Astrocyte of the spinal cord (primary cell): ENCODE measurements around the gene ENO3.

Source experiments
- DNase-seq: peaks from one replicate; pipeline ENCODE4 v3.0.0; 2011; ENCODE audit warnings: low read depth, low spot score
- H3K4me3 ChIP-seq: 2 replicates; pipeline ENCODE4 v1.5.1; 2011; ENCODE audit warnings: low read depth, mild to moderate bottlenecking, low read length, moderate library complexity
- in situ Hi-C: cut with HindIII; loops from 2 replicates; pipeline ENCODE4 v1.10.0; 2017; ENCODE audit warnings: low sequenced_read_pairs
- TF ChIP-seq, protein P1 (sequence below): IDR thresholded peaks from 2 replicates; pipeline ENCODE4 v1.5.1; 2012; ENCODE audit warnings: low read depth, mild to moderate bottlenecking, low read length, inconsistent platforms

ENO3 gene

DNA sequence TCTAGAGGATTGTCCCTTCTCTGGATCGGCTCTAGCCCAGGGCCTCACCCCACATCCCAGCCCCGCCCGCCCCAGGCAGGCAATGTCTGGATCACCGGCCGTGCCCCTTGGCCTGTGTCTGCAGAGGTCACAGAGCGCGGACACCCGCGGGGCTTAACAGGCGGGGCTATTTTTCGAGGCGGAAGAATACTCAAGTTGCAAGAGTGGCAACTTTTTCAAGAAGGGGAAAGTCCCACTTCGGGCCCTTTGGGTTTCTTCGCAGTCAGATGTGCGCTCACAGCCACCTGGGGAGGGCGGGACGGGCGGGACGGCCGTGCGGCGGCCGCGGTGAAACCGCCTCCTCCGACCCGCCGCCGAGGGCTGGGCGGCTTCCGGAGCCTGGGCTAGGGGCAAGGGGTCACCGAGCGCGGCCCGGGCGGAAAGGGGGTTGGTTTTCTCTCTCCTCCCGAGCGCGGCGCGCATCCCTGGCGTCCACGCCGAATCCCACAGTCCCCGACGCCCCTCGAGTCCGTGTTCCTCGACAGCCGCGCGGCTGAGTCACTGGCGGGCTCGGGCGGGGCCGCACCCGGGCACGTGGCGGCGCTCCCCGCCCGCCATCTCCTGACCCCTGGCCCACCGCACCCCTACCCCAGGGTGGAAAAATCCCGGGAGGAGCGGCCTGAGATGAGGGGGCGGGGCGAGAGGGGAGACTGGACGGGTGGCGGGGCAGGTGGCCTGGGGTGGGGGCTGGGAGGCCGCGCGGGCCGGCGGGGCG is 1.4 kb upstream of the ENO3 start:
- peak overlapping the region; percentile 96 for H3K4me3 ChIP-seq
- in situ Hi-C loops, result no loop called here
- DNase-seq, result peak; percentile 70
- TF ChIP-seq, protein P1, sequence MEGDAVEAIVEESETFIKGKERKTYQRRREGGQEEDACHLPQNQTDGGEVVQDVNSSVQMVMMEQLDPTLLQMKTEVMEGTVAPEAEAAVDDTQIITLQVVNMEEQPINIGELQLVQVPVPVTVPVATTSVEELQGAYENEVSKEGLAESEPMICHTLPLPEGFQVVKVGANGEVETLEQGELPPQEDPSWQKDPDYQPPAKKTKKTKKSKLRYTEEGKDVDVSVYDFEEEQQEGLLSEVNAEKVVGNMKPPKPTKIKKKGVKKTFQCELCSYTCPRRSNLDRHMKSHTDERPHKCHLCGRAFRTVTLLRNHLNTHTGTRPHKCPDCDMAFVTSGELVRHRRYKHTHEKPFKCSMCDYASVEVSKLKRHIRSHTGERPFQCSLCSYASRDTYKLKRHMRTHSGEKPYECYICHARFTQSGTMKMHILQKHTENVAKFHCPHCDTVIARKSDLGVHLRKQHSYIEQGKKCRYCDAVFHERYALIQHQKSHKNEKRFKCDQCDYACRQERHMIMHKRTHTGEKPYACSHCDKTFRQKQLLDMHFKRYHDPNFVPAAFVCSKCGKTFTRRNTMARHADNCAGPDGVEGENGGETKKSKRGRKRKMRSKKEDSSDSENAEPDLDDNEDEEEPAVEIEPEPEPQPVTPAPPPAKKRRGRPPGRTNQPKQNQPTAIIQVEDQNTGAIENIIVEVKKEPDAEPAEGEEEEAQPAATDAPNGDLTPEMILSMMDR, result no peak

GRCh38 chr17:4950075-4950745 is 709 bp upstream of the ENO3 start:
- no peak for DNase-seq
- in situ Hi-C loops, result no loop called here
- TF ChIP-seq, protein P1, result no peak
- H3K4me3 ChIP-seq, result peak overlapping the region; percentile 28

- TF ChIP-seq, protein P1, result no peak
- DNase-seq, result no peak
- in situ Hi-C loops, result no loop called here
These were observed 567 bp downstream of the ENO3 start for GRCh38 chr17:4951486-4951885.

GRCh38 chr17:4953451-4953961 is 2.6 kb downstream of the ENO3 start:
- H3K4me3 ChIP-seq, result no peak overlapping the region
- DNase-seq, result peak; percentile 70
- in situ Hi-C loops, result no loop called here
- TF ChIP-seq, protein P1, result no peak

More at GRCh38 chr17:4951486-4951885, 567 bp downstream of the ENO3 start:
- no peak overlapping the region for H3K4me3 ChIP-seq

GRCh38 chr17:4955091-4955490 is 4.2 kb downstream of the ENO3 start:
- TF ChIP-seq, protein P1, result no peak
- H3K4me3 ChIP-seq, result no peak overlapping the region
- no peak for DNase-seq
- in situ Hi-C loops, result no loop called here

DNA sequence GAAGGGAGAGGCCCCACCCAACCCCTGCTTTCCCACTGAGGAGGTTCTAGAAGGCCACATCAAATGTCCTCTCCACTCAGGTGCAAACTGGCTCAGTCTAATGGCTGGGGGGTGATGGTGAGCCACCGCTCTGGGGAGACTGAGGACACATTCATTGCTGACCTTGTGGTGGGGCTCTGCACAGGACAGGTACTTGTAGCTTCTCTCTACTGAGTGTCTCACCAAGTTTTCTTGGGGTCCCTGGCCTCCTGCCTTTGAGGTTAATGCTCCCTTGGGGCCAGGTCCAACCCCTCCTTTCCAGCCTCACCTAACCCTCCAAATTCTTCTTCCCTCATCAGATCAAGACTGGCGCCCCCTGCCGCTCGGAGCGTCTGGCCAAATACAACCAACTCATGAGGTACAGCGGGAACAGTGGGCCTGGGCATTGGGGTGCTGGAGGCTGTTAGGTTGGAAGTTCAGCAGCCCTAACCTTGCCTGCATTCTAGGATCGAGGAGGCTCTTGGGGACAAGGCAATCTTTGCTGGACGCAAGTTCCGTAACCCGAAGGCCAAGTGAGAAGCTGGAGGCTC is 5.7 kb downstream of the ENO3 start:
- TF ChIP-seq, protein P1, result peak; percentile 16
- in situ Hi-C loops, result no loop called here
- DNase-seq, result no peak
- H3K4me3 ChIP-seq, result no peak overlapping the region
